C4-2B (cell line): Measurements from ENCODE around the gene PGBD5.

ENCODE experiments used
- H3K27ac ChIP-seq: fragments of 450-650 bp; 2 replicates; pipeline ENCODE4 v1.5.1; 2017
- CTCF ChIP-seq: fragments of 450-650 bp; conservative IDR thresholded peaks from 2 replicates; pipeline ENCODE4 v1.5.1; 2017; ENCODE audit warnings: mild to moderate bottlenecking
- ZFX ChIP-seq: fragments of 450-650 bp; IDR thresholded peaks from 2 replicates; pipeline ENCODE4 v1.6.1; 2017

Gene PGBD5

GRCh38 chr1:230286890-230287269, 139.3 kb downstream of the PGBD5 start:
- H3K27ac ChIP-seq = no peak overlapping the region
- TF ChIP-seq CTCF = no peak
- no peak for TF ChIP-seq ZFX

- H3K27ac ChIP-seq = no peak overlapping the region
- no peak for TF ChIP-seq ZFX
- TF ChIP-seq CTCF = no peak
Measured at GRCh38 chr1:230286166-230286889, 139.8 kb downstream of the PGBD5 start.

- TF ChIP-seq CTCF (no peak), ZFX (no peak)
- H3K27ac ChIP-seq = no peak overlapping the region
Measured at GRCh38 chr1:230285351-230285750, 140.8 kb downstream of the PGBD5 start.

GRCh38 chr1:230284891-230285290, 141.2 kb downstream of the PGBD5 start:
- TF ChIP-seq CTCF = no peak
- TF ChIP-seq ZFX = no peak

GRCh38 chr1:230283678-230284077, 142.5 kb downstream of the PGBD5 start:
- no peak overlapping the region for H3K27ac ChIP-seq
- no peak for TF ChIP-seq ZFX
- TF ChIP-seq CTCF = no peak

More at GRCh38 chr1:230284891-230285290, 141.2 kb downstream of the PGBD5 start:
- H3K27ac ChIP-seq = no peak overlapping the region

GRCh38 chr1:230282157-230282556, 144.0 kb downstream of the PGBD5 start:
- H3K27ac ChIP-seq = peak overlapping the region; percentile 20

More at GRCh38 chr1:230282157-230282556, 144.0 kb downstream of the PGBD5 start:
- TF ChIP-seq CTCF = no peak
- TF ChIP-seq ZFX = no peak
